Measurements from ENCODE around the gene FANCI.

Gene FANCI

DNA sequence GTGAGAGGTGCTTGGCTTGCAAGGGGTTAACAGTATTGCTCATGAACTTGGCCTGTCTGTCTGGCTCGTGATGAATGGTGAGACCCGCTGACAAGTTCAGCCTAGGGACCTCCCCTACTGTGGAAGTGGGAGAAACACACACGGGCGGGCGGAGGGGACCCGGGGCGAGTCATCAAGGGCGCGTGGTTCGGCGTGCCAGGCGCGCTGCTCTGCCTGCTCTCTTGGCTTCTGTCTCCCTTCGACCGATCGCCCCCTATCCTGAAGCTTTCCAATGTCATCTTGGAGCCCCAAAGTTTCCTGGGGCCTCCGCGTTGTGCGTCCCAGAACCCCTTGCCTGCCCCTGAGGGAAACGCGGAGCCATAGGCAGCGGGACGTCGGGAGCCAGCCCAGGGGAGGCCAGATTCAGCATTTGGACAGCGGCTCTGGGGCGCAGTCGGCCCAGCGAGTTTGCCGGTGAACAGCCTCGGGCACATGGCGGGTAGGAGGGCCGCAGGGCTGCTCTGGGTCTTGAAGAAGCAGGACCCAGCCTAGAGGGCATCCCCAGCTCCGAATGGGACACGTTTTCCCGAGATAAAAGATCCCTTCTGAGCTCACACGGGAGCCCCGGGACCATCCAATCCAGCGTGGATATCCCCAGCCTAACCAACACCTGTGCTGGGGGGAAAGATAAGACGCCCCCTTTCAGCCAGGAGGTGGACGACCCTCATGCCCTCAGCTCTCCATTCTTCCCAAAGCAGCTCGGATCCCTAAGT, 117.8 kb downstream of the FANCI start:
- DNase-seq (ENCODE audit: low spot score): peak; percentile 99

DNA sequence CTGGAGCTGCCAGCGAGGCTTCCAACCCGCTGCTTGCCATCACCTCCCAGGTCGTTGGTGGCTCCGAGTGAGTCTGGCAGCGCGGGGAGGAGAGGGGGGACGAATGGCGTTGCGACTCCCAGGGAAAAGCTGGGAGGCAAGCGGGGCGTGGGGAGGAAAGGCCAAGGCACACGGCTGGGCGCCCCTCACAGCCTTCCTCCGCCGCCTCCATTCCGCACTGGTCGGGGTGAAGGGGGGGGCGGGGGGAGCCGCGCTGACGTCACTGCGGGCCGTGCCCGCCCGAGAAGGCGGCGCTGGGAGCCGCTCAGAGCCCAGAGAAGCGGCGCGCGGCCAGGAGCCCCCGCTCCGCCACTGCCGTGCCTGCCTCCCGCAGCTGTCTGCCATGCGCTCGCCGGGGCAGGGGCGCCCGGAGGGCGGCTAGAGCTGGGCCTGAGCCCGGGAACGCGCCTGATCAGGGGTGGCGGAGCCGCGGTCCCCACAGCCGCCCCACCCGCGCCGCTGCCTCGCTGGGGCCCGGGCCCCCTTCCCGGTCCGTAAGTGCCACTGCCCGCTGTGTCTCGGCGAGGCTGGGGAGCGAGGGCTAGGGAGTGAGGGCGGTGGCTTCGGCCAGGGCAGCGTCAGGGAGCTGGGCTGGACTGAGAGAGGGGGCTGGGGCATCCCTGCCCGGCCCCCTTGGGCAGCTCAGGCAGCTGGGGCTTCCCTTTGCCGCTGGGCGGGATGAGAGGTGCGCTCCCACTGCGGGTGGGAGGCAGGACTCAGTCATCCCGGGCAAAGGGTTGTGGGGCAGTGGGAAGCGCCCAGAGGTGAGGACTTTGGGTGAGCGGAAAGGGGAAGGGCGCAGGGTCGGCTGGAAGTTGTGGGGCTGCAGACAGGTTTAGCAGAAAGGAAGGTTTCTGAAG, 118.7 kb downstream of the FANCI start:
- DNase-seq (ENCODE audit: low spot score): no peak

DNA sequence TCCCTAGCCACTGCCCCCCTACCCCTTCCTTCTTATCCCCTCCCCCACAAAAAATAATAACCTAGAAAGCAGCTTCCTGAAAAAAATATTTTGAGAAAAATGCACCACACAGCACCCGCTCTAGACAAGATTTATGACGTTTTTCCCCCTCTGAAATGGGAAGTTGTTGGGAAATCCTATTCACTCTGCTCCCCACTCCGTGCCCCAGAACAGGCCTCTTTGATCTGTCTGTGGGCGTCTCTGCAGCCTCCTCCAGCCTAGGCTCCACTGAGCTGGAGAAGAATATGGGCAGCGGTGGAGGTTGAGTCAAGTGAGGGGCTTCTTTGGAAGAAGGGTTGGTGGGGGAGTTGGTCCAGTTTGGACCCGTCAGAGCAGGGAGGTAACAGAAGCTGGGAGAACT, 119.4 kb downstream of the FANCI start:
- no peak for DNase-seq (ENCODE audit: low spot score)

DNA sequence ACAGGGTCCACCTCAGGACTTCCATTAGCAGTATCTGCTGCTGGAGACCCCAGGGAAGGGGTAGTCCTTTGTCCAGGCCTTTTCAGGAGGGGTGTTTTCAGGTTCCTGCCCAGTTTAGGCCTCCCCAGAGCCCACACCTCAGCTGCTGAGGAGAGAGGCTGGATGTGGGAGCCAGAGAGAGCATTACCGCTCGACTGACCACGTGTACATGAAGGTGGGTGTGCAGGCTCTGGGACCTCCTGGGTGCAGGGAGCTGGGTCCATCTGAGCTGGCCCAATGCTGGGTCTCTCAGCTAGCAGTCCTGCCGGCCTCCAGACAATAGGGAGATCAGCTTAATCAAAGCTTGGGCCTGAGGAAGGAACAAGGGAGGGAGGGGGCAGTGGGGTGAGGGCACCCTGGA, 120.0 kb downstream of the FANCI start:
- no peak for DNase-seq (ENCODE audit: low spot score)

DNA sequence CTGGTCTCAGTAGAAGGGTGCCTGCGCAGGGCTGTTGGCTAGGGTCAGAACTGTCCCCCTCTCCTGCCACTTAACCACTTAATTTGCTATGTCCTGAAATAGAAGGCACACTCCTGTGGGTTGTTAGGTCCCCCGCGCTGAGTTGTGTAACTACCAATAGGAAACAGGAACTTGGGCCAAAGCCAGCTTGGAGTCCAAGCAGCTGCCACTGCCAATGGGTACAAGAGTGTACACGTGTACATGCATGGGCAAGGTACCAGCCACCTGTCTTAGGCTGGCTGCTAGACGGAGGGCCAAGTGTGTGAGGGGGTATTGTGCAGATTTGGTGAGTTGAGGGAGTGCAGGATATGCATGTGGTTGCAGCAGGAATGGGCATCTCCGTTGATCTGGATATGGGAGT, 120.6 kb downstream of the FANCI start:
- no peak for DNase-seq (ENCODE audit: low spot score)

DNA sequence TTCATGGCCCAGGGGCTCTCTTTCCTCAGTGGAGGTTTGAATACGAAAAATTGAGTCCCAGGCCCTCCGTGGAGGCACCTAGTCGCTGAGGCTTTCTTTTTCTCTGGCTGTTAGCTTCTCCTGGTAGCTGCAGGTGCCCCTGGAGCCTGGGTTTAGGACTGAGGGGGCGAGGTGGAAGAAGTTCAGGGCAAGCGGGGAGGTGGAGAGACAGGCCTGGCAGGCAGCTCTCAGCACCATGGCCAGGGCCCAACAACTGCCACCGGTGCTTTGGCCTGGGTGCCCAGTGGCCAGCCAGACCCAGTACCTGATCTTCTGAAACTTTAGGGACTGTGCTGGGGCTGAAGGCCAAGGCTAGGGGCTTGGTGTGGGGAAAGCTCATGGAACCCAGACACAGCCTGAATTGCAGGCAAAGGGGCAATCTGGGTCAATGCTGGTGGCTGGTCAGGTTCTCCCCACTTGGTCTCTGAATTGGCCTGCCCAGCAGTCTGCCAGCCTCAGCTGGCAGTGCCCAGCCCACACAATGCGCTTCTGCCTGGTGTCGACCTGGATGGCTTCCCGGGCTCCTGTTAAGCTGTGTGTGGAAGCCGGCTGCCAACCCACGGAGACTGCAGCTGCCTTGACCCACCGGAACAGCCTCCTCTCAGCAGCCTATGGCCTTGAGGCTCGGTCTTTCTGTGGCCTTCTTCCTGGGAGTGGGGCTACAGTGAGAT, 121.1 kb downstream of the FANCI start:
- DNase-seq (ENCODE audit: low spot score): no peak

DNA sequence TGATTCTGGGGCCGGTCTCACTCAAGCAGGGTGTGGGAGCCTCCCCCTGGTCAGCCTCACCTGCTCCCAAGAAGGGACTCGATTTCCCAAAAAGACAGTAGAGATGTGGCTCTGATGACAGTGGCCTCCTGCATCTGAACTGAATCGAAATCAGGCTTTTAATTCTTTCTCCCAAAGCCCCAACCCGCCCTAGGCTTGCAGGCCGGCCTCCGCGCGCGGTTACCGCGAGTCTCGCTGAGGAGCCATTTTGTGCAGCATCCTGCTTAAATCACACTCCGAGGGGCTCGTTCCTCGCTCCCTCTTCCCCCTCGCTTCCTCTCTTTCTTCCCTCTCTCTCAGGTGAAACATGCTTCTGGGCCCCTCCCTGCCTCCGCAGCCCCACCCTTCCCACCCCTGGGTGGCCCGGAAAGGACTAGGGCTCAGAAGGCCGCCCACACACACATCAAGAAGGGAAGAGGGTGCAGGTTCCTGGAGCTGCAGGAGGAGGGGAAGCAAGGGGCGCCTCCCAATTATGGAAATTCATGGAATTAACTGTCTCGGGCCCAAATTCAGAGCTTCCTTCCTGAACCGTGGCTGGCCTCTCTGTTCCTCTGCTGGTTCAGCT, 121.8 kb downstream of the FANCI start:
- no peak for DNase-seq (ENCODE audit: low spot score)

Data from HuH-7 (cell line).